ENCODE data around the gene ETFA. TPM values are rescaled to one million over a fixed set of nuclear protein-coding genes. Genes with fewer than 3 reads are reported as not detected.

The ETFA gene
- total RNA-seq = 129 TPM

- peak within 1 kb of the TSS; percentile 96 to 97 (median 97) for H3K9ac ChIP-seq (ENCODE audit: low read depth in 1 of 3, low read length in 3 of 3)
- no peaks in the 10 kb centered on the region for H3K27me3 ChIP-seq (ENCODE audit: control insufficient read depth in 3 of 3, insufficient read depth in 3 of 3, low read length in 3 of 3)
- no peaks in the 10 kb centered on the region for H3K9me3 ChIP-seq (ENCODE audit: control insufficient read depth in 3 of 3, low read length in 3 of 3)
- peaks cover 6 to 15% (median 12%) of the 10 kb centered on the region in 3 donors for H3K4me1 ChIP-seq (ENCODE audit: control insufficient read depth in 3 of 3, insufficient read depth in 3 of 3, low read length in 3 of 3)
- H3K36me3 ChIP-seq (ENCODE audit: control insufficient read depth in 3 of 3, insufficient read depth in 3 of 3, low read length in 3 of 3) = no peaks in the 10 kb centered on the region
- H3K4me3 ChIP-seq (ENCODE audit: low read length in 3 of 3) = peak within 1 kb of the TSS; percentile 91 to 94 (median 92)
- peak within 1 kb of the TSS; percentile 87 for H3K27ac ChIP-seq (ENCODE audit: low read depth, low read length)
Observed at GRCh38 chr15:76311100-76311953, at the start of gene ETFA. Gene ETFA, minus strand, starts transcription at chr15:76311469. Its CDS starts 81 bp downstream, at chr15:76311388.

- Histone ChIP-seq H3K9me3 (ENCODE audit: control insufficient read depth in 3 of 3, low read length in 3 of 3) (no peaks in the 10 kb centered on the region), H3K4me1 (ENCODE audit: control insufficient read depth in 3 of 3, insufficient read depth in 3 of 3, low read length in 3 of 3) (no peaks in the 10 kb centered on the region), H3K27me3 (ENCODE audit: control insufficient read depth in 3 of 3, insufficient read depth in 3 of 3, low read length in 3 of 3) (peaks cover 0 to 5% (median 4%) of the 10 kb centered on the region in 3 donors), H3K4me3 (ENCODE audit: low read length in 3 of 3) (no peak overlapping the region), H3K9ac (ENCODE audit: low read depth in 1 of 3, low read length in 3 of 3) (no peak overlapping the region), H3K27ac (ENCODE audit: low read depth, low read length) (no peak overlapping the region), H3K36me3 (ENCODE audit: control insufficient read depth in 3 of 3, insufficient read depth in 3 of 3, low read length in 3 of 3) (no peaks in the 10 kb centered on the region)
Observed at GRCh38 chr15:76360416-76360815, 49.1 kb upstream of the ETFA start.

GRCh38 chr15:76359152-76359551, 47.9 kb upstream of the ETFA start:
- no peak overlapping the region for H3K27ac ChIP-seq (ENCODE audit: low read depth, low read length)
- no peak overlapping the region for H3K4me3 ChIP-seq (ENCODE audit: low read length in 3 of 3)

GRCh38 chr15:76358453-76358852, 47.2 kb upstream of the ETFA start:
- Histone ChIP-seq H3K9ac (ENCODE audit: low read depth in 1 of 3, low read length in 3 of 3) (no peak overlapping the region), H3K4me1 (ENCODE audit: control insufficient read depth in 3 of 3, insufficient read depth in 3 of 3, low read length in 3 of 3) (no peaks in the 10 kb centered on the region), H3K27ac (ENCODE audit: low read depth, low read length) (no peak overlapping the region), H3K4me3 (ENCODE audit: low read length in 3 of 3) (no peak overlapping the region), H3K9me3 (ENCODE audit: control insufficient read depth in 3 of 3, low read length in 3 of 3) (no peaks in the 10 kb centered on the region), H3K27me3 (ENCODE audit: control insufficient read depth in 3 of 3, insufficient read depth in 3 of 3, low read length in 3 of 3) (peaks cover 0 to 8% (median 5%) of the 10 kb centered on the region in 3 donors), H3K36me3 (ENCODE audit: control insufficient read depth in 3 of 3, insufficient read depth in 3 of 3, low read length in 3 of 3) (no peaks in the 10 kb centered on the region)

More at GRCh38 chr15:76359152-76359551, 47.9 kb upstream of the ETFA start:
- Histone ChIP-seq H3K4me1 (ENCODE audit: control insufficient read depth in 3 of 3, insufficient read depth in 3 of 3, low read length in 3 of 3) (no peaks in the 10 kb centered on the region), H3K27me3 (ENCODE audit: control insufficient read depth in 3 of 3, insufficient read depth in 3 of 3, low read length in 3 of 3) (peaks cover 0 to 8% (median 5%) of the 10 kb centered on the region in 3 donors), H3K9ac (ENCODE audit: low read depth in 1 of 3, low read length in 3 of 3) (no peak overlapping the region), H3K9me3 (ENCODE audit: control insufficient read depth in 3 of 3, low read length in 3 of 3) (no peaks in the 10 kb centered on the region), H3K36me3 (ENCODE audit: control insufficient read depth in 3 of 3, insufficient read depth in 3 of 3, low read length in 3 of 3) (no peaks in the 10 kb centered on the region)

GRCh38 chr15:76354823-76355440, 43.7 kb upstream of the ETFA start:
- peaks cover 0 to 8% (median 8%) of the 10 kb centered on the region in 3 donors for H3K27me3 ChIP-seq (ENCODE audit: control insufficient read depth in 3 of 3, insufficient read depth in 3 of 3, low read length in 3 of 3)
- H3K4me1 ChIP-seq (ENCODE audit: control insufficient read depth in 3 of 3, insufficient read depth in 3 of 3, low read length in 3 of 3) = no peaks in the 10 kb centered on the region
- H3K27ac ChIP-seq (ENCODE audit: low read depth, low read length) = no peak overlapping the region
- no peak overlapping the region for H3K9ac ChIP-seq (ENCODE audit: low read depth in 1 of 3, low read length in 3 of 3)
- no peaks in the 10 kb centered on the region for H3K36me3 ChIP-seq (ENCODE audit: control insufficient read depth in 3 of 3, insufficient read depth in 3 of 3, low read length in 3 of 3)
- H3K4me3 ChIP-seq (ENCODE audit: low read length in 3 of 3) = no peak overlapping the region
- no peaks in the 10 kb centered on the region for H3K9me3 ChIP-seq (ENCODE audit: control insufficient read depth in 3 of 3, low read length in 3 of 3)

- H3K9ac ChIP-seq (ENCODE audit: low read depth in 1 of 3, low read length in 3 of 3) = no peak overlapping the region
- no peaks in the 10 kb centered on the region for H3K36me3 ChIP-seq (ENCODE audit: control insufficient read depth in 3 of 3, insufficient read depth in 3 of 3, low read length in 3 of 3)
- no peaks in the 10 kb centered on the region for H3K4me1 ChIP-seq (ENCODE audit: control insufficient read depth in 3 of 3, insufficient read depth in 3 of 3, low read length in 3 of 3)
- H3K27ac ChIP-seq (ENCODE audit: low read depth, low read length) = no peak overlapping the region
- no peaks in the 10 kb centered on the region for H3K9me3 ChIP-seq (ENCODE audit: control insufficient read depth in 3 of 3, low read length in 3 of 3)
- H3K4me3 ChIP-seq (ENCODE audit: low read length in 3 of 3) = no peak overlapping the region
- H3K27me3 ChIP-seq (ENCODE audit: control insufficient read depth in 3 of 3, insufficient read depth in 3 of 3, low read length in 3 of 3) = peaks cover 0 to 15% (median 12%) of the 10 kb centered on the region in 3 donors
Observed at GRCh38 chr15:76353903-76354302, 42.6 kb upstream of the ETFA start.

- Histone ChIP-seq H3K9me3 (ENCODE audit: control insufficient read depth in 3 of 3, low read length in 3 of 3) (no peaks in the 10 kb centered on the region), H3K36me3 (ENCODE audit: control insufficient read depth in 3 of 3, insufficient read depth in 3 of 3, low read length in 3 of 3) (no peaks in the 10 kb centered on the region), H3K4me3 (ENCODE audit: low read length in 3 of 3) (no peak overlapping the region), H3K27me3 (ENCODE audit: control insufficient read depth in 3 of 3, insufficient read depth in 3 of 3, low read length in 3 of 3) (peaks cover 0 to 18% (median 18%) of the 10 kb centered on the region in 3 donors), H3K4me1 (ENCODE audit: control insufficient read depth in 3 of 3, insufficient read depth in 3 of 3, low read length in 3 of 3) (no peaks in the 10 kb centered on the region), H3K27ac (ENCODE audit: low read depth, low read length) (no peak overlapping the region), H3K9ac (ENCODE audit: low read depth in 1 of 3, low read length in 3 of 3) (no peak overlapping the region)
Observed at GRCh38 chr15:76353023-76353577, 41.8 kb upstream of the ETFA start.

GRCh38 chr15:76349301-76350070, 38.2 kb upstream of the ETFA start:
- Histone ChIP-seq H3K4me3 (ENCODE audit: low read length in 3 of 3) (no peak overlapping the region), H3K9me3 (ENCODE audit: control insufficient read depth in 3 of 3, low read length in 3 of 3) (no peaks in the 10 kb centered on the region), H3K27ac (ENCODE audit: low read depth, low read length) (no peak overlapping the region), H3K36me3 (ENCODE audit: control insufficient read depth in 3 of 3, insufficient read depth in 3 of 3, low read length in 3 of 3) (no peaks in the 10 kb centered on the region), H3K27me3 (ENCODE audit: control insufficient read depth in 3 of 3, insufficient read depth in 3 of 3, low read length in 3 of 3) (peaks cover 31 to 47% (median 39%) of the 10 kb centered on the region in 3 donors), H3K4me1 (ENCODE audit: control insufficient read depth in 3 of 3, insufficient read depth in 3 of 3, low read length in 3 of 3) (peaks cover 6 to 8% (median 8%) of the 10 kb centered on the region in 3 donors), H3K9ac (ENCODE audit: low read depth in 1 of 3, low read length in 3 of 3) (no peak overlapping the region)

- H3K27me3 ChIP-seq (ENCODE audit: control insufficient read depth in 3 of 3, insufficient read depth in 3 of 3, low read length in 3 of 3) = peaks cover 48 to 65% (median 57%) of the 10 kb centered on the region in 3 donors
- H3K36me3 ChIP-seq (ENCODE audit: control insufficient read depth in 3 of 3, insufficient read depth in 3 of 3, low read length in 3 of 3) = no peaks in the 10 kb centered on the region
- H3K4me3 ChIP-seq (ENCODE audit: low read length in 3 of 3) = no peak overlapping the region
- no peaks in the 10 kb centered on the region for H3K9me3 ChIP-seq (ENCODE audit: control insufficient read depth in 3 of 3, low read length in 3 of 3)
- peaks cover 6 to 8% (median 8%) of the 10 kb centered on the region in 3 donors for H3K4me1 ChIP-seq (ENCODE audit: control insufficient read depth in 3 of 3, insufficient read depth in 3 of 3, low read length in 3 of 3)
- H3K27ac ChIP-seq (ENCODE audit: low read depth, low read length) = no peak overlapping the region
- H3K9ac ChIP-seq (ENCODE audit: low read depth in 1 of 3, low read length in 3 of 3) = no peak overlapping the region
Observed at GRCh38 chr15:76347482-76348055, 36.3 kb upstream of the ETFA start.
